Prostate gland (tissue), 2 donors: ENCODE data around the gene ZFAND2A. TPM values are rescaled to one million over a fixed set of nuclear protein-coding genes. Genes with fewer than 3 reads are reported as not detected.
"Not testable (repeated sequence)": the region's sequence is repeated elsewhere in the genome, so short reads cannot be mapped to it uniquely, and the experiment has no call there.

Experiments used
- DNase-seq: peaks from one replicate; pipeline ENCODE4 v3.0.0-alpha.2; 2019; ENCODE audit warnings: low spot score
- H3K27ac ChIP-seq, 2 donors: fragments of 200-600 bp; sonication (generic); 2 replicates each; pipeline ENCODE4 v1.5.1; 2017 to 2019
- H3K27me3 ChIP-seq: fragments of 200-600 bp; sonication (generic); replicated peaks from 2 replicates; pipeline ENCODE4 v1.5.1; 2019; ENCODE audit not compliant: insufficient read depth
- H3K36me3 ChIP-seq, 2 donors: fragments of 200-600 bp; sonication (generic); 1 replicate in 1 of 2; 2 replicates in 1 of 2; pipeline versions ENCODE4 v1.5.1 to v1.8.1; 2017 to 2019
- H3K4me1 ChIP-seq: fragments of 200-600 bp; sonication (generic); replicated peaks from 2 replicates; pipeline ENCODE4 v1.5.1; 2019
- H3K4me3 ChIP-seq, 2 donors: fragments of 200-600 bp; sonication (generic); 2 replicates each; pipeline ENCODE4 v1.5.1; 2017 to 2019
- H3K9me3 ChIP-seq: fragments of 200-600 bp; sonication (generic); 2 replicates; pipeline ENCODE4 v1.5.1; 2017
- POLR2A ChIP-seq: fragments of 450-650 bp; IDR thresholded peaks from one replicate; pipeline ENCODE4 v1.6.1; 2016; ENCODE audit warnings: antibody characterized with exemption, mild to moderate bottlenecking
- POLR2AphosphoS5 ChIP-seq: sonication (generic); formaldehyde crosslinking; IDR thresholded peaks from one replicate; pipeline ENCODE4 v1.6.1; 2017; ENCODE audit warnings: antibody characterized with exemption
- WGBS: methylation state at CpG from one replicate; pipeline ENCODE4 v1.1.5; 2018; 5-methylcytosine and 5-hydroxymethylcytosine counted together
- intact Hi-C: fragments of 100-400 bp; cut with DNase I; formaldehyde crosslinking; loops from one replicate; pipeline ENCODE4 v1.14.2; 2022
- total RNA-seq, 2 donors: library from RNA; depleted of rRNA; stranded (reverse); fragments of >200 nt; gene quantifications; one replicate each; pipeline ENCODE4 v1.1.0, GENCODE V29; 2016
- TF ChIP-seq, protein P1 (sequence below), 4 experiments: fragments of 200-600 bp in 2 of 4; fragments of 450-650 bp in 2 of 4; sonication (generic) in 2 of 4; IDR thresholded peaks; 1 replicate in 3 of 4; 2 replicates in 1 of 4; pipeline ENCODE4 v1.5.1; 2016 to 2019; ENCODE audit warnings: antibody characterized with exemption in 4 of 4, mild to moderate bottlenecking in 2 of 4, moderate library complexity in 2 of 4

ZFAND2A gene
- total RNA-seq, 2 donors from 2014 or later: 25.0 to 36.3 TPM

DNA sequence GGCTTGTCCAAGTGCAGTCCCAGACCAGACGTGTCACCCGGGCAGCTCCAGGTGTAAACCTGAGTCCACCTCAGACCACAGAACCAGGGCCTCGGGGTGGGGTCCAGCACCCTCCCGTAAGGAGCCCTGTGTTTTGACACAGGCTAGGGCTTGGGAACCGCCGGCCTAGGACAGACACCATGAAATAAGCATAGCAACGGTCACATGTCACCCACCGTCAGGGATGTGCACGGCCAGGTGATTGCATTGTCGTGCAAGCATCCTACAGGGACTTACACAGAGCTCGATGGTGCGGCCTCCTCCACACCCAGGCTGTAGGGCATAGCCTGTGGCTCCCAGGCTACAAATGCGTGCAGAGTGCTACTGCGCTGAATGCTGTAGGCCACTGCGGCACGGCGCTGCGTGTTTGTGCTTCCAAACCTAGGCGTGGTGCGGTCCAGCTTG is 10.6 kb downstream of the ZFAND2A start:
- Histone ChIP-seq H3K9me3 (no peaks in the 10 kb centered on the region), H3K27ac (no peak overlapping the region), H3K36me3 (peaks cover 9 to 11% of the 10 kb centered on the region in 2 donors), H3K27me3 (no peaks in the 10 kb centered on the region), H3K4me1 (no peaks in the 10 kb centered on the region), H3K4me3 (no peak overlapping the region)
- WGBS: 95% methylated on average over 20 of the region's 20 CpGs
- intact Hi-C loops: no loop called here
- DNase-seq: no peak
- TF ChIP-seq POLR2AphosphoS5 (no peak), POLR2A (no peak)
- TF ChIP-seq, protein P1, sequence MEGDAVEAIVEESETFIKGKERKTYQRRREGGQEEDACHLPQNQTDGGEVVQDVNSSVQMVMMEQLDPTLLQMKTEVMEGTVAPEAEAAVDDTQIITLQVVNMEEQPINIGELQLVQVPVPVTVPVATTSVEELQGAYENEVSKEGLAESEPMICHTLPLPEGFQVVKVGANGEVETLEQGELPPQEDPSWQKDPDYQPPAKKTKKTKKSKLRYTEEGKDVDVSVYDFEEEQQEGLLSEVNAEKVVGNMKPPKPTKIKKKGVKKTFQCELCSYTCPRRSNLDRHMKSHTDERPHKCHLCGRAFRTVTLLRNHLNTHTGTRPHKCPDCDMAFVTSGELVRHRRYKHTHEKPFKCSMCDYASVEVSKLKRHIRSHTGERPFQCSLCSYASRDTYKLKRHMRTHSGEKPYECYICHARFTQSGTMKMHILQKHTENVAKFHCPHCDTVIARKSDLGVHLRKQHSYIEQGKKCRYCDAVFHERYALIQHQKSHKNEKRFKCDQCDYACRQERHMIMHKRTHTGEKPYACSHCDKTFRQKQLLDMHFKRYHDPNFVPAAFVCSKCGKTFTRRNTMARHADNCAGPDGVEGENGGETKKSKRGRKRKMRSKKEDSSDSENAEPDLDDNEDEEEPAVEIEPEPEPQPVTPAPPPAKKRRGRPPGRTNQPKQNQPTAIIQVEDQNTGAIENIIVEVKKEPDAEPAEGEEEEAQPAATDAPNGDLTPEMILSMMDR (IDR thresholded peaks at IDR 0.05): no peak

DNA sequence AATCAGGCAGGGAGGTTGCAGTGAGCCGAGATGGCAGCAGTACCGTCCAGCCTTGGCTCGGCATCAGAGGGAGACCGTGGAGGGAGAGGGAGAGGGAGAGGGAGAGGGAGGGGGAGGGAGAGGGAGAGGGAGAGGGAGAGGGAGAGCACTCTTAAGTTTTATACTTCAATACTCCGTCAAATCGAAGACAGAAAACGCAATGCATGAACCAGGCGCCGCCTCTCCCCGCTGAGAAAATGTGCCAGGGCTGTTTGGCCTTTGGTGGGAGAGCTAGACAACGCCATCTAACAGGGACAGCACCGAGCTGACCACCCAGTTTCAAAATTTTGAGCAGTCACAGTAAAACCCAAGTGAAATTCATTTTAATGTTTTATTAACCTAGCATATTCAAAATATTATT is 12.1 kb downstream of the ZFAND2A start:
- intact Hi-C loops, H3K4me3 ChIP-seq, H3K9me3 ChIP-seq, H3K27me3 ChIP-seq, H3K4me1 ChIP-seq, DNase-seq, H3K27ac ChIP-seq: not testable (repeated sequence)
- WGBS: 82% methylated on average over 8 of the region's 12 CpGs
- peaks cover 9 to 11% of the 10 kb centered on the region in 2 donors for H3K36me3 ChIP-seq

DNA sequence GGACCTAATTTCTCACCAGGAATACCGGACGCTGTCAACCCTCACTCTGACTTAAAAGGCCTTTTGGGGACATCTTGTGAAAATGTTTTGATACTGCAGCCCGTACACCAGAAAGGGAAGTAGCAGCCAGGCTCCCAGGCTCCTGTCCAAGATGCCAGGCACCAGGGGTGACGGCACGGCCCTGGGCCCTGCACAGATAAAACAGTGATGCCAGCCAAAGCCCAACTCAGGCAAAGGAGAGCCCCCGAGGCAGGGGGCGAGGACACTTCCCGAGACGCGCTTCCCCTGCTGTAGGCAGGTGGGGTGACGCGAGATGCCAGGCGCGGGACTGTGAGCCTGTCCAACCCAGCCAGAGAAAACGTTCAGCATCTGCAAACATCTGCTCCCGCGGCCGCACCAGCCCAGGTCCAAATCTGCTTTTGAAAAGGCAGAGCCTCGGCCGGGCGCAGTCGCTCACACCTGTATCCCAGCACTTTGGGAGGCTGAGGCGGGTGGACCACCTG is 15.7 kb downstream of the ZFAND2A start:
- Histone ChIP-seq H3K4me3 (no peak overlapping the region), H3K9me3 (no peaks in the 10 kb centered on the region), H3K4me1 (no peaks in the 10 kb centered on the region), H3K27me3 (no peaks in the 10 kb centered on the region), H3K27ac (no peak overlapping the region), H3K36me3 (no peaks in the 10 kb centered on the region)
- intact Hi-C loops: no loop called here
- WGBS: 39% methylated on average over 23 of the region's 23 CpGs
- TF ChIP-seq, protein P1 (IDR thresholded peaks at IDR 0.05): peak in 2 of 4 experiments; percentile 47 to 58
- TF ChIP-seq POLR2AphosphoS5 (peak; percentile 24), POLR2A (no peak)
- peak; percentile 34 for DNase-seq

DNA sequence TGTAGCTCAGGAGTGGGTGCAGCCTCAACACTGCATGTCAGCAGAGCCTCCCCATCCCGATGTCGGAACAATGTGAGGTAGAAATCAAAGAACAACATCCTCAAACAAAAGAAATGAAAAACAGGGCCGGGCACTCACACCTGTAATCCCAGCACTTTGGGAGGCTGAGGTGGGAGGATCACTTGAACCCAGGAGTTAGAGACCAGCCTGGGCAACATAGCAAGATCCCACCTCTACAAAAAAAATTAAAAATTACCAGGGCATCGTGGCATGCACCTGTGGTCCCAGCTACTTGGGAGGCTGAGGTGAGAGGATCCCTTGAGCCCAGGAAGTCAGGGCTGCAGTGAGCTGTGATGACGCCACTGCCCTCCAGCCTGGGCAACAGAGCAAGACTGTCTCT is 17.0 kb downstream of the ZFAND2A start:
- H3K4me3 ChIP-seq, H3K27me3 ChIP-seq, H3K4me1 ChIP-seq, H3K36me3 ChIP-seq, H3K9me3 ChIP-seq, H3K27ac ChIP-seq, intact Hi-C loops, DNase-seq: not testable (repeated sequence)
- 86% methylated on average over 5 of the region's 5 CpGs for WGBS

DNA sequence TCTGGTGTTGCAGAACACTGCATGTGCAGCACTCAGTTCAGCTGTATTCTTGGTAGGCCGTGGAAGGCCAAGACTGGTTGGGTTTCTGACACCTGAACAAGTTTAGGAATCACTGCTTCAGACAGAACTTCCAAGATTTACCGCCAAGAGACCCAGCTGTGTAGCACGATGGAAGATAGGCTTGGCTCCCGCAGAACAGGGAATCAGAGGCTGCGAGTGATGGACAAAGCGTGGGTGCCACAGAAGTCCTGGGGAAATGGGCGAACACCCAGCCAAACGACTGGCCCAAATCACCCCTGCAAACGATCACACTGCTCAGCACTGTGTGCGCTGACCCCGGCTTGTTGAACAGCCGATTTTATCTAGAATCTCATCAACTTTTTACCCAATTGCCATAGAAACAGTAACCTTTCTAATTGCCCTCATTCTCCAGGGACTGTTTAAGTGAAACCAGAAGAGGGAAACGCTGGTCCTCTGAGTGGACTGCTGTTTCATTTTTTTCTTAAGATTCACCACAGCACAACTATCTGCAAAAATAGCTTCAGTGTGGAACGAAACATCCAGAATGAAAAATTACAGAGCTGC is 17.9 kb downstream of the ZFAND2A start:
- 63% methylated on average over 14 of the region's 14 CpGs for WGBS
- H3K4me1 ChIP-seq: peaks cover under 1% of the 10 kb centered on the region
- DNase-seq: no peak
- no peaks in the 10 kb centered on the region for H3K9me3 ChIP-seq
- no peak overlapping the region for H3K4me3 ChIP-seq
- intact Hi-C loops: no loop called here
- TF ChIP-seq, protein P1 (IDR thresholded peaks at IDR 0.05): no peak
- no peak for TF ChIP-seq POLR2AphosphoS5
- TF ChIP-seq POLR2A: no peak
- no peak overlapping the region for H3K27ac ChIP-seq
- no peaks in the 10 kb centered on the region for H3K27me3 ChIP-seq
- no peaks in the 10 kb centered on the region for H3K36me3 ChIP-seq

DNA sequence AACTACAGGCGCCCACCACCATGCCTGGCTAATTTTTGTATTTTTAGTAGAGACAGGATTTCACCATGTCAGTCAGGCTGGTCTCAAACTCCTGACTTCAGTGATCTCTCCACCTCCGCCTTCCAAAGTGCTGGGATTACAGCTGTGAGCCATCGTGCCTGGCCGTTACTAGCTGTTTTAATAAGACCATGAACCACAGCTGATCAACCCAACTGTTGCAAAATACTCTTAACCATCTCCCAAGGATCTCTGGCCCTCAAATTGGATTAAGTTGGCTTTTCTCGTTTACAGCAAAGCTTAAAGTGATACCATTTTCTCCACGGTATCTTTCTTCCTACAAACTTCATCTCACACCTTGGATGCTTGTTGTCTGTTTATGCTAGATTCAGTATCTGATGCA is 18.3 kb downstream of the ZFAND2A start:
- TF ChIP-seq POLR2AphosphoS5 (no peak), POLR2A (no peak)
- TF ChIP-seq, protein P1 (IDR thresholded peaks at IDR 0.05): no peak
- Histone ChIP-seq H3K4me3 (no peak overlapping the region), H3K27me3 (no peaks in the 10 kb centered on the region), H3K9me3 (no peaks in the 10 kb centered on the region), H3K27ac (no peak overlapping the region), H3K4me1 (peaks cover 3% of the 10 kb centered on the region), H3K36me3 (no peaks in the 10 kb centered on the region)
- WGBS: 81% methylated on average over 6 of the region's 6 CpGs
- intact Hi-C loops: no loop called here
- no peak for DNase-seq
